NT2/D1 (cell line): ENCODE results near the gene LARGE1.

ENCODE experiments used
- DNase-seq: peaks from one replicate; pipeline ENCODE4 v3.0.0-alpha.2; 2011; ENCODE audit warnings: low read depth, low spot score
- H3K27me3 ChIP-seq: 2 replicates; pipeline ENCODE4 v1.6.0; 2011; ENCODE audit warnings: mild to moderate bottlenecking; ENCODE audit not compliant: insufficient read length, insufficient read depth
- H3K36me3 ChIP-seq: 2 replicates; pipeline ENCODE4 v1.6.1; 2011; ENCODE audit warnings: mild to moderate bottlenecking, low read length, mixed read lengths; ENCODE audit not compliant: insufficient read depth, insufficient read length
- H3K4me1 ChIP-seq: 2 replicates; pipeline ENCODE4 v1.5.1; 2011; ENCODE audit not compliant: insufficient read depth, insufficient read length
- H3K4me3 ChIP-seq: 2 replicates; pipeline ENCODE4 v1.5.1; 2011; ENCODE audit warnings: low read depth; ENCODE audit not compliant: insufficient read length
- H3K9ac ChIP-seq: 2 replicates; pipeline ENCODE4 v1.6.0; 2011; ENCODE audit warnings: low read depth; ENCODE audit not compliant: insufficient read length
- H3K9me3 ChIP-seq: 2 replicates; pipeline ENCODE4 v1.5.1; 2011; ENCODE audit warnings: mild to moderate bottlenecking, low read length; ENCODE audit not compliant: insufficient read depth
- SUZ12 ChIP-seq: IDR thresholded peaks from 2 replicates; pipeline ENCODE4 v1.6.1; 2011; ENCODE audit not compliant: insufficient read length, insufficient read depth; ENCODE audit errors: extremely low read depth
- YY1 ChIP-seq: IDR thresholded peaks from 2 replicates; pipeline ENCODE4 v1.6.1; 2011; ENCODE audit not compliant: insufficient read length, insufficient read depth
- ZNF274 ChIP-seq: IDR thresholded peaks from 2 replicates; pipeline ENCODE4 v1.6.1; 2011; ENCODE audit warnings: mild to moderate bottlenecking, low read depth, low read length

LARGE1 gene

GRCh38 chr22:33932997-33933396 lies 12.7 kb upstream of the LARGE1 start:
- Histone ChIP-seq H3K9ac (no peak overlapping the region), H3K9me3 (no peaks in the 10 kb centered on the region), H3K4me3 (no peak overlapping the region), H3K27me3 (no peaks in the 10 kb centered on the region), H3K4me1 (no peaks in the 10 kb centered on the region), H3K36me3 (no peaks in the 10 kb centered on the region)
- DNase-seq: no peak
- no peak for TF ChIP-seq SUZ12
- no peak for TF ChIP-seq ZNF274
- TF ChIP-seq YY1: no peak

DNA sequence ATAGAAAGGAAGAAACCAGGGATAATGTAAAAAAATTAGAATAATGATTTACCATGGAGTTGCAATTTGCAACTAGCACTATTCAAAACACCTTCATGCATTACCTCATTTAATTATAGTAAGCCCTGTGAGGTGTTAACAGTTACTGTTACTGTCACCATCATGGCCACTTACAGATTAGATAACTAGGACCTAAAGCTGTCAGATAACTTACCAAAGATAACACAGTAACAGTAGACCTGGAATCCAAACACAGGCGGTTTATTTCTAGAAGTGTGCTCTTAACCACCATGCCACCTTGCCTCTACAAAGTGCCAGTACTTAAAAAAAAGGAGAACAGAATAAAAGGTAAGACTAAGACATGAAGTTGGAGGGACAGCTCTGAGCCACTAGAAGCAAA lies 11.1 kb upstream of the LARGE1 start:
- no peak overlapping the region for H3K4me3 ChIP-seq
- no peaks in the 10 kb centered on the region for H3K36me3 ChIP-seq
- no peak for DNase-seq
- no peaks in the 10 kb centered on the region for H3K27me3 ChIP-seq
- no peaks in the 10 kb centered on the region for H3K4me1 ChIP-seq
- no peak overlapping the region for H3K9ac ChIP-seq
- no peaks in the 10 kb centered on the region for H3K9me3 ChIP-seq
- TF ChIP-seq ZNF274 (no peak), SUZ12 (no peak), YY1 (no peak)

- H3K9ac ChIP-seq: no peak overlapping the region
- H3K36me3 ChIP-seq: no peaks in the 10 kb centered on the region
- H3K27me3 ChIP-seq: no peaks in the 10 kb centered on the region
- no peak overlapping the region for H3K4me3 ChIP-seq
- DNase-seq: no peak
- H3K4me1 ChIP-seq: no peaks in the 10 kb centered on the region
- TF ChIP-seq YY1 (no peak), SUZ12 (no peak), ZNF274 (no peak)
- H3K9me3 ChIP-seq: no peaks in the 10 kb centered on the region
Observed at GRCh38 chr22:33927752-33928151, 7.5 kb upstream of the LARGE1 start.

DNA sequence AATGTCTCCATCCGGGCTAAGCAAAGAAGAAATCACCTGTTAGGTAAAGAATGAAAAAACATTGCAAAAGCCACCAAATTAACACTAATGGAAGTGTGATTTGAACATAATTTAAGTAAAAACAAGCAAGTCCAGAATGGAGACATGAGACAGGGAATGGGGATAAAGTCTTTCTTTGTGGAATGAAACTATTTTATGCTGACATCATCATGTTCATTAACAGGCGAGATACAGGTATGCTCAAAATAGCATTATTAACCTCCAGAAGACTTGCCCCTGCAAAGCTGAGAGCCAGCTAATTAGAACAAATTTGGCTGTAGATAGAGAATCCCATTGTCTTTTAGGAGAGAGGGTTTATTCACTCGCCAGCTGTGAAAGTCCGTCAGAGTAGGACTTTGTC lies 4.9 kb upstream of the LARGE1 start:
- no peaks in the 10 kb centered on the region for H3K27me3 ChIP-seq

GRCh38 chr22:33923660-33924246 lies 3.5 kb upstream of the LARGE1 start:
- Histone ChIP-seq H3K36me3 (no peaks in the 10 kb centered on the region), H3K4me3 (no peak overlapping the region), H3K9ac (no peak overlapping the region), H3K9me3 (no peaks in the 10 kb centered on the region), H3K27me3 (peaks cover 9% of the 10 kb centered on the region), H3K4me1 (no peaks in the 10 kb centered on the region)
- no peak for TF ChIP-seq ZNF274
- TF ChIP-seq SUZ12: no peak
- DNase-seq: peak; percentile 76

More for the DNA sequence above, 4.9 kb upstream of the LARGE1 start:
- no peaks in the 10 kb centered on the region for H3K4me1 ChIP-seq
- no peak overlapping the region for H3K9ac ChIP-seq
- no peak overlapping the region for H3K4me3 ChIP-seq
- DNase-seq: no peak
- no peak for TF ChIP-seq ZNF274
- TF ChIP-seq SUZ12: no peak
- TF ChIP-seq YY1: no peak
- no peaks in the 10 kb centered on the region for H3K9me3 ChIP-seq
- no peaks in the 10 kb centered on the region for H3K36me3 ChIP-seq

GRCh38 chr22:33923033-33923432 lies 2.8 kb upstream of the LARGE1 start:
- H3K9ac ChIP-seq: peak overlapping the region; percentile 76
- peak overlapping the region; percentile 55 for H3K4me3 ChIP-seq

GRCh38 chr22:33922349-33922681 lies 2.0 kb upstream of the LARGE1 start:
- Histone ChIP-seq H3K9me3 (no peaks in the 10 kb centered on the region), H3K4me1 (no peaks in the 10 kb centered on the region), H3K36me3 (no peaks in the 10 kb centered on the region), H3K27me3 (peaks cover 9% of the 10 kb centered on the region), H3K9ac (peak overlapping the region; percentile 76), H3K4me3 (peak overlapping the region; percentile 55)
- peak; percentile 49 for DNase-seq
- no peak for TF ChIP-seq YY1
- TF ChIP-seq SUZ12: no peak
- TF ChIP-seq ZNF274: no peak

More at GRCh38 chr22:33923033-33923432, 2.8 kb upstream of the LARGE1 start:
- no peaks in the 10 kb centered on the region for H3K9me3 ChIP-seq
- no peaks in the 10 kb centered on the region for H3K4me1 ChIP-seq
- no peak for TF ChIP-seq ZNF274
- no peak for TF ChIP-seq SUZ12
- no peak for TF ChIP-seq YY1
- no peaks in the 10 kb centered on the region for H3K36me3 ChIP-seq
- no peak for DNase-seq
- H3K27me3 ChIP-seq: peaks cover 9% of the 10 kb centered on the region
